Omental fat pad (tissue), 4 donors: ENCODE data around the gene PTPN11. TPM values are rescaled to one million over a fixed set of nuclear protein-coding genes. Genes with fewer than 3 reads are reported as not detected.
"Not testable (repeated sequence)": the region's sequence is repeated elsewhere in the genome, so short reads cannot be mapped to it uniquely, and the experiment has no call there.

ENCODE experiments used
- ATAC-seq: fragments of 150-250 bp; one replicate; pipeline ENCODE4 v1.9.1; 2016; ENCODE audit warnings: mild to moderate bottlenecking, moderate library complexity; ENCODE audit not compliant: low FRiP score
- DNase-seq: peaks from one replicate; pipeline ENCODE4 v3.0.0-alpha.2; 2019; ENCODE audit warnings: low spot score
- CTCF ChIP-seq, 3 donors: fragments of 450-650 bp; IDR thresholded peaks; one replicate each; pipeline ENCODE4 v1.5.1; 2016 to 2017; ENCODE audit warnings: antibody characterized with exemption in 3 of 3, mild to moderate bottlenecking in 3 of 3, moderate library complexity in 2 of 3
- total RNA-seq, 4 donors: library from RNA; depleted of rRNA; stranded (reverse); fragments of >200 nt; gene quantifications; one replicate each; pipeline ENCODE4 v1.1.0, GENCODE V29; 2016

Gene PTPN11
- total RNA-seq, 4 donors from 2014 or later, result 98.0 to 134 (median 122) TPM

- TF ChIP-seq CTCF (IDR thresholded peaks at IDR 0.05), result no peak
- ATAC-seq, result no peak
- no peak for DNase-seq
Measured at GRCh38 chr12:112439769-112440168, 21.0 kb downstream of the PTPN11 start.

GRCh38 chr12:112440653-112441052, 21.9 kb downstream of the PTPN11 start:
- not testable (repeated sequence) for ATAC-seq, DNase-seq

- TF ChIP-seq CTCF (IDR thresholded peaks at IDR 0.05), result no peak
- ATAC-seq (no peak), DNase-seq (no peak)
Measured at GRCh38 chr12:112443916-112444315, 25.2 kb downstream of the PTPN11 start.

- DNase-seq (no peak), ATAC-seq (no peak)
- no peak for TF ChIP-seq CTCF (IDR thresholded peaks at IDR 0.05)
Measured at GRCh38 chr12:112446008-112446725, 27.4 kb downstream of the PTPN11 start.

- no peak for ATAC-seq
Measured at GRCh38 chr12:112447106-112447505, 28.4 kb downstream of the PTPN11 start.

GRCh38 chr12:112448165-112448564, 29.4 kb downstream of the PTPN11 start:
- DNase-seq, ATAC-seq: not testable (repeated sequence)

More at GRCh38 chr12:112447106-112447505, 28.4 kb downstream of the PTPN11 start:
- no peak for DNase-seq
- no peak for TF ChIP-seq CTCF (IDR thresholded peaks at IDR 0.05)

- DNase-seq, result no peak
- no peak for TF ChIP-seq CTCF (IDR thresholded peaks at IDR 0.05)
Measured at GRCh38 chr12:112450725-112451124, 32.0 kb downstream of the PTPN11 start.

GRCh38 chr12:112456029-112456428, 37.3 kb downstream of the PTPN11 start:
- ATAC-seq (no peak), DNase-seq (no peak)
- no peak for TF ChIP-seq CTCF (IDR thresholded peaks at IDR 0.05)

More at GRCh38 chr12:112450725-112451124, 32.0 kb downstream of the PTPN11 start:
- ATAC-seq, result no peak

- not testable (repeated sequence) for ATAC-seq, DNase-seq
Measured at GRCh38 chr12:112457142-112457541, 38.4 kb downstream of the PTPN11 start.
